Subcutaneous adipose tissue (tissue), 4 donors: ENCODE data around the gene SNTG2. TPM values are rescaled to one million over a fixed set of nuclear protein-coding genes. Genes with fewer than 3 reads are reported as not detected.

Experiments used
- total RNA-seq, 4 donors: library from RNA; depleted of rRNA; stranded (reverse); fragments of >200 nt; gene quantifications; one replicate each; pipeline ENCODE4 v1.1.0, GENCODE V29; 2016
- TF ChIP-seq, protein P1 (sequence below): fragments of 450-650 bp; IDR thresholded peaks from one replicate; pipeline ENCODE4 v1.5.1; 2016; ENCODE audit warnings: low read depth, mild to moderate bottlenecking, control low read depth, antibody characterized with exemption, moderate library complexity

The SNTG2 gene
- total RNA-seq = 10 to 100 TPM in 2 of 4 donors, 1 to 10 TPM in 2; 4.2 to 17.4 (median 11.3) TPM

DNA sequence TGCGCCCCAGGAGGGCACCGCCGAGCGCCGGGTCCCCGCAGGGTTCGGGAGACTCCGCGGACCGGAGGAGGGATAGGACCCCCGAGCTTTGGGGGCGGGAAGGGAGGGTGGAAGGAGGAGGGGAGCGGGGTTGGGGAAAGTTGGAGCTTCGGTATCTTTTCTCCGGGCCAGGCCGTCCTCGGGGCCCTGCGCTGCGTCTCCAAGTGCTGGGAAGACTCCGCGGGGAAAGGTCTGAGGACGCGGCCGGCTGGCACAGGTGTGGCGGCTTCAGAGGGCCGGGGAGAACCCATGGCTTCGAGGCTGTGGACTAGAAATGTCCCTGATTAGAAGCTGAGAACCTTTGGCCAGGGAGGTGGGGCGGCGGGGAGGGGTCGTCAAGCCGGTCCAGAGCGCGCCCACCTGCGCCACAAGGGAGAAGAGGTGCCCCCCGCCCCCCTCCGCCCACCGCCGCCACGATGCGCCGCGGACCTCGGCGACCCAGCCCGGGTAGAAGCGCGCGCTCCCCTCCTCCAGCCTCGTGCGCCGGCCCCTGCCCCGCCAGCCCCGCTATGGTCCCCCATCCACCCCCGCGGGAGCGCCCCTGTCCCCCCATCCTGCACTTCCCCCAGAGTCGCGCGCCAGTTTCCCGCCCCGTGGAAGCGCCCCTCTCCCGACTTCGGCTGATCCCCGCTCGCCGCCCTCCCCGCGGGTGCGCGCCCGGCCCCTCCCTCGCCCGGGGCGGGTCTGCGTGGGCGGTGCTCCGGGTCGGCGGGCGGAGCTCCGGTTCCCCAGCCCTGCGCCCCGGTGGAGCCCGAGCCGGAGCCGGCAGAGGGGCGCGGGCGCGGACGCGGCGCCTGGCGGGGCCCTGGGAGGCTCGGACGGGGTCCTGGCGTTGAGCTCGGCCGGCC is at the start of gene SNTG2:
Gene SNTG2, plus strand, starts transcription at position 770 of the 887 bp plus-strand sequence. CDS start 148 bp downstream, outside the sequence.
- TF ChIP-seq, protein P1, sequence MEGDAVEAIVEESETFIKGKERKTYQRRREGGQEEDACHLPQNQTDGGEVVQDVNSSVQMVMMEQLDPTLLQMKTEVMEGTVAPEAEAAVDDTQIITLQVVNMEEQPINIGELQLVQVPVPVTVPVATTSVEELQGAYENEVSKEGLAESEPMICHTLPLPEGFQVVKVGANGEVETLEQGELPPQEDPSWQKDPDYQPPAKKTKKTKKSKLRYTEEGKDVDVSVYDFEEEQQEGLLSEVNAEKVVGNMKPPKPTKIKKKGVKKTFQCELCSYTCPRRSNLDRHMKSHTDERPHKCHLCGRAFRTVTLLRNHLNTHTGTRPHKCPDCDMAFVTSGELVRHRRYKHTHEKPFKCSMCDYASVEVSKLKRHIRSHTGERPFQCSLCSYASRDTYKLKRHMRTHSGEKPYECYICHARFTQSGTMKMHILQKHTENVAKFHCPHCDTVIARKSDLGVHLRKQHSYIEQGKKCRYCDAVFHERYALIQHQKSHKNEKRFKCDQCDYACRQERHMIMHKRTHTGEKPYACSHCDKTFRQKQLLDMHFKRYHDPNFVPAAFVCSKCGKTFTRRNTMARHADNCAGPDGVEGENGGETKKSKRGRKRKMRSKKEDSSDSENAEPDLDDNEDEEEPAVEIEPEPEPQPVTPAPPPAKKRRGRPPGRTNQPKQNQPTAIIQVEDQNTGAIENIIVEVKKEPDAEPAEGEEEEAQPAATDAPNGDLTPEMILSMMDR = no peak

DNA sequence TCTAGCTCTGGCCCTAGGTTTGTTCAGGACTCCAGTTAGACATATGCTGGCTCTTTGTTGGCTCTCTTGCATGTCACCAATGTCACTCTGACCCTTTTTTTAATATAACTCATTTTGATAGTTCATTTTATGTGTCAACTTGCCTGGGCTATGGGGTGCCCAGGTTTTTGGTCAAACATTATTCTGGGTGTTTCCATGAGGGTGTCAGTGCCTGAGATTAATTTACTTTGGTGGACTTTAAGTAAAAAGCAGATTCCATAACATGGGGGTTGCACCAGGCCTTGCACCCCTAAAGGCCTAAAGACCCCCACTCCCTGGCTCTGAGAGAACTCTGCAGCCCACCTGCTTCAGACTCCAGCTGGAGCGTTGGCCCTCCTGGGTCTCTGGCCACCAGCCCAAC is 48.1 kb upstream of the SNTG2 start:
- TF ChIP-seq, protein P1 = no peak

DNA sequence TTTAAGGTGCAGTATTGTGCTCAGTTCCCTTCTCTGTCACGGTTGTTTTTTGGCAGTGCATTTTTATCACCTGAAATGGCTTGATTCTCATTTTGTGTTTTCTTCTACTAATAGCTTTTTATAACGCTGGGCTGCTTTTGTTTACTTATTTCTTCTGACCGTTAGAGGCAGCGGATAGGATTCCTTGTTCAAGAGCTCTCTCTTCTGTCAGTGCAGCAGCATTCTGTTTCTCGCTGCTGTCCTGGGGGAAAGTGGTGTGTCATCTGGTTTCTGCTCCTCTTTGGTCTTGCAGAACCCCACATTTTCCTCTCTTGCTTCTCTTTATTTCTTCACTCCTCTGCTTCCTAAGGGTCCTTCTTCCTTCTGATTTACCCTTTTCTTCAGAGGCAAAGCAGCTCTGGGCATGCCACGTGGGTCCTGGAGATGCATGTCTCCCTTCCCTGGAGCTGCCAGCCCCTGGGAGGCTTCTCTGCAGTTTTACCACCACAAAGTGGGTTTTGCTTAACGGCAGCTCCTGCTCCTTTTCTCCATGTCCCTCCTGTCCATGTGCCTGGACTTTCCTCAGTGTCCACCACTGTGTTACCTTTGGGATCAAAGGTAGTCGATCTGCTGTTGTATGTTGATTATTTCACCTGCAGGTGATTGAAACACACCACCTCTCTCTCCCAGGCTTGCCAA is 47.3 kb upstream of the SNTG2 start:
- TF ChIP-seq, protein P1 = no peak

DNA sequence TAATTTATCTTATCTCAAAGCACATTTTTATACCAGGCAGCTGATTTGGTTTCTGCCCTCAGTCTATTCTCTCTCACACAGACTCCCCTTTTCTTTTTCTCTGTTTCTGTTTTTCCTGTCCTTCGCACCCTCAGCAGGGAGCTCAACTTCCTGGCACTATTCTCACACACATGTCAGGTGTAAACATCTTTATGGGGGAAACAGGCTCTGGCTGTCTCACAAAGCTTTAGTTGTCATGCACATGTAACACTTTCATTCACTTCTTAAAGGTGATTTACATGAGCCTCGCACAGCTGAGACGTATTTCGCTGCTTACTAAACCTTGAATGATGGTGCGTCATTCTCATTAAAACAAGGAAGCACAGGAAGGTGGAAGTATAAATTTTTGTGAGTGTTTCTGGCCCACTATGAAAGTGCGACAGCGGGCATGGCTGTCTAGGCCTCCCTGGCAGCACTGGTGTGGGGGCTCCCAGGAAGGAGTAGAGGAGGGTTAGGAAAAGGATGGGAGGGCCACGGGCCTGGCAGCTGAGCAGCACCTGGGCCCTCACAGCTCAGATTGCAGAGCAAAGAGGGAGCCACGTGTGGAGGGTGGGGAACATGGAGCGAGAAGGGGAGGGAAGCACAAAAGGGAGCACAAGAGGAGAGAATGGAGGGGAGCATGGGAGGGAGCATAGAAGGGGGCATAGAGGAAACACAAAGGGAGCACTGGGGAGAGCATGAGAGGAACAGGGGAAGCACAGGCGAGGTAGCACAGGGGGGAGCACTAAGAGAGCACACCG is 46.2 kb upstream of the SNTG2 start:
- TF ChIP-seq, protein P1 = no peak

DNA sequence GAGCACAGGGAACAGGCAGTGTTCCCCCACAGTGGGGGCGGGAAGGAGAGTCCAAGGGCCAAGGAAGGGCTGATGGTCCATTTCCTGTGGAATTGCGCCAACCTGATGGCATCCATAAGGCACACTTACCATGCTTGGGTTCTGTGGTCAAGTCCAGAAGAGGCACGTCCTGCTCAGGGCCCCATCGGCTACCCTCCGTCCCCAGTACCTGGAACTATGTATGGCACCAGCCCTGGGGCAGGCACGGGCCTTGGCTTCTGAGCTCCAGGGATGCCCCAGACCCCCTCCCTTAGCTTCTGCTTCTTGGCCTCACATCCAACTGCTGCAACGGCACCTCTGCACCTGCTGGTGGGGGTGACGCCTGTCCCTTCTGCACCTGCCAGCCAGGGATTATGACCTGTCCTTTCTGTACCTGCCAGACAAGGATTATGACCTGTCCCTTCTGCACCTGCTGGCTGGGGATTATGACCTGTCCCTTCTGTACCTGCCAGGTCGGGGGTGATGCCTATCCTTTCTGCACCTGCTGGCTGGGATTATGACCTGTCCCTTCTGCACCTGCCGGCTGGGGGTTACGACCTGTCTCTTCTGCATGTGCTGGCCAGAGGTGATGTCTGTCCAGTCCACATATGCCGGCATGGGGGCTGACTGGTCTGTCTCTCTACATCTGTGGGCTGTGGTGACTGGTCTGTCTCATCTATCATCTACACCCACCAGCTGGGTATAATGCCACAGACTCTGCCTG is 45.4 kb upstream of the SNTG2 start:
- TF ChIP-seq, protein P1 = no peak

DNA sequence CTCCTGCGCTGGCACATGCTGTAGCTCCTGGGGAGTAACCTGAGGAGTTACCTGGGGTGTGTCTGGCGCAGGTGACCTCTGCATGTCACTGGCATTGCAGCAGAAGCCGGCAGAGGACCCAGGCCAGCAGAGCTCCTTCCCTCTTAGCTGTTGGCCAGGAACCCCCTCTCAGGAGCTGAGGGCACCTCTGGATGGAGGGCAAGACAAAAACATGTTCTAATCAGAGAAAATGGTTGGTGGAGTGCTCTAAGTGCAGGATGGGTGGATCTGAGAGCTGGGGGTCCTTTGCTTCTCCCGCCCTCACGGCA is 44.9 kb upstream of the SNTG2 start:
- TF ChIP-seq, protein P1 = no peak
